ENCODE measurements around the gene NR1I2.

NR1I2 gene

DNA sequence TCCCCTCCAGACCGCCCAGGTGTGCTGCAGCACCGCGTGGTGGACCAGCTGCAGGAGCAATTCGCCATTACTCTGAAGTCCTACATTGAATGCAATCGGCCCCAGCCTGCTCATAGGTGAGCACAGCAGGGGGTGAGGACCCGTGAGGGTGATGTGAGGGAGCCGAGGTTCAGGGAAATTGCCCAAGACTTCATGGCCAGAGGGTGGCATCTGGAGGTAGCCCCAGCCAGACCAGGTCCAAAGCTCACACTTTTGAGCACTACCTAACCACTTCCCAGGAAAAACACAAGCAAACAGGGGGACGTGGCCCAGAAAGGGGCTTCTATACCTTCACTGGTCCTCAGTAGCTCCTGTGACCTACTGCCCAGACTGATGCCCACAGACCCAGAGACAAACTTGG lies 33.8 kb downstream of the NR1I2 start:
- DNase-seq (ENCODE audit: low read depth): no peak

DNA sequence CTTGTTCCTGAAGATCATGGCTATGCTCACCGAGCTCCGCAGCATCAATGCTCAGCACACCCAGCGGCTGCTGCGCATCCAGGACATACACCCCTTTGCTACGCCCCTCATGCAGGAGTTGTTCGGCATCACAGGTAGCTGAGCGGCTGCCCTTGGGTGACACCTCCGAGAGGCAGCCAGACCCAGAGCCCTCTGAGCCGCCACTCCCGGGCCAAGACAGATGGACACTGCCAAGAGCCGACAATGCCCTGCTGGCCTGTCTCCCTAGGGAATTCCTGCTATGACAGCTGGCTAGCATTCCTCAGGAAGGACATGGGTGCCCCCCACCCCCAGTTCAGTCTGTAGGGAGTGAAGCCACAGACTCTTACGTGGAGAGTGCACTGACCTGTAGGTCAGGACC lies 35.2 kb downstream of the NR1I2 start:
- no peak overlapping the region for H3K4me3 ChIP-seq (ENCODE audit: low read depth, low read length)
- DNase-seq (ENCODE audit: low read depth): no peak

More for the DNA sequence above, 33.8 kb downstream of the NR1I2 start:
- no peak overlapping the region for H3K4me3 ChIP-seq (ENCODE audit: low read depth, low read length)

DNA sequence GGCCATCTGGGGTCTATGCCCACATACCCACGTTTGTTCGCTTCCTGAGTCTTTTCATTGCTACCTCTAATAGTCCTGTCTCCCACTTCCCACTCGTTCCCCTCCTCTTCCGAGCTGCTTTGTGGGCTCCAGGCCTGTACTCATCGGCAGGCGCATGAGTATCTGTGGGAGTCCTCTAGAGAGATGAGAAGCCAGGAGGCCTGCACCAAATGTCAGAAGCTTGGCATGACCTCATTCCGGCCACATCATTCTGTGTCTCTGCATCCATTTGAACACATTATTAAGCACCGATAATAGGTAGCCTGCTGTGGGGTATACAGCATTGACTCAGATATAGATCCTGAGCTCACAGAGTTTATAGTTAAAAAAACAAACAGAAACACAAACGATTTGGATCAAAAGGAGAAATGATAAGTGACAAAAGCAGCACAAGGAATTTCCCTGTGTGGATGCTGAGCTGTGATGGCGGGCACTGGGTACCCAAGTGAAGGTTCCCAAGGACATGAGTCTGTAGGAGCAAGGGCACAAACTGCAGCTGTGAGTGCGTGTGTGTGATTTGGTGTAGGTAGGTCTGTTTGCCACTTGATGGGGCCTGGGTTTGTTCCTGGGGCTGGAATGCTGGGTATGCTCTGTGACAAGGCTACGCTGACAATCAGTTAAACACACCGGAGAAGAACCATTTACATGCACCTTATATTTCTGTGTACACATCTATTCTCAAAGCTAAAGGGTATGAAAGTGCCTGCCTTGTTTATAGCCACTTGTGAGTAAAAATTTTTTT lies 35.9 kb downstream of the NR1I2 start:
- no peak for DNase-seq (ENCODE audit: low read depth)
- no peak overlapping the region for H3K4me3 ChIP-seq (ENCODE audit: low read depth, low read length)

DNA sequence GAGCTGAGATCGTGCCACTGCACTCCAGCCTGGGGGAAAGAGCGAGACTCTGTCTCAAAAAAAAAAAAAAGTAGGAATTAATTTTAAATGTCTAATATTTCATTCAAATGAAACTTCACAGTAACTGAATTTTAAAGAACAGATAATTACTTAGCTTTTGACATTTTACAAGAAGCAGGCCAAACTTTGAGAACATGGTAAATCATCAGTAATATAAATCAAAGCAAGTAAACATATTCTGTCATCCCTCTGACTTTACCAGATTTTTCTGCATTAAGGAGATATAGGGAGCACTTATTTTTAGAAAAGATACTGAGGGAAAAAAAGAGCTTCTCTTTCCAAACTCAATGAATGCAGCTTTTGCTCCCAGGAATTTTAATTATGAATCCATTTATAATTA lies 37.0 kb downstream of the NR1I2 start:
- DNase-seq (ENCODE audit: low read depth): no peak
- no peak overlapping the region for H3K4me3 ChIP-seq (ENCODE audit: low read depth, low read length)

DNA sequence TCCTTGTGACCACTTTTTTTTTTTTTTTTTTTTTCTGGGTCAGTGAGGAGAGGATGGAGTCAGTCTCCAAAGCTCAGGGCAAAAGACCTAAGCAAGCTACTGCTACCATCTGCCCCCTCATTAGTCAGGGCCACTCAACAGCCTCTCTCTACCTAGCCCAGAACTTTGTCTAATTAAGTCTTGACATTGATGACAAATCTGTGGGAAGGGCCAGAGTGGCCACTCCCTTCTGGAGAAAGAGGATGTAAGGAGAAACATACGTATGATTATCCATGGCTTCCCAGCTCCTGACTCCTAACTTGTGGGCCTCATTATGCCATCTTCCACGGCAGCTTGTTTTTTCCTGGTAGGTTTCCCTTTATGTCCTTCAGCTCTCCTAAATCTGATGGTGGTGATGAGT lies 37.9 kb downstream of the NR1I2 start:
- no peak overlapping the region for H3K4me3 ChIP-seq (ENCODE audit: low read depth, low read length)
- DNase-seq (ENCODE audit: low read depth): no peak

DNA sequence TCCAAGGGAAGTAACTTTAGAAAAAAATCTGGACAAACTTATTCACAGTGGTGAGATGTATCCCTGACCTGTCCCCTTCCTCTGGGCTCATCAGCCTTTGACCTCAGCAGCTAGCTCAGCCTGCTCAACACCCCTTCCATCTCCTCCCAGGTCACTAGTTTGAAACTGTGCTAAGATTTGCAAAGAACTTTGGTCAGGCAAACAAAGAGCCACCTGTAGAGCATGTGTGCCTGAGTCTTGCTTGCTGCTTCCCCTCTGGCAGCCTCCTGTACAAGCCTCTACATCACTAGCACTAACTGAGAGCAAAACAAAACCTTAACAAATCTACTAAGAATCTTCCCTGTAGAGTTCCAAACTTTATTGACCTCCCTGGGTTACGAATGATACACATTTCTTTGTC lies 43.9 kb downstream of the NR1I2 start:
- no peak for DNase-seq (ENCODE audit: low read depth)
- no peak overlapping the region for H3K4me3 ChIP-seq (ENCODE audit: low read depth, low read length)

DNA sequence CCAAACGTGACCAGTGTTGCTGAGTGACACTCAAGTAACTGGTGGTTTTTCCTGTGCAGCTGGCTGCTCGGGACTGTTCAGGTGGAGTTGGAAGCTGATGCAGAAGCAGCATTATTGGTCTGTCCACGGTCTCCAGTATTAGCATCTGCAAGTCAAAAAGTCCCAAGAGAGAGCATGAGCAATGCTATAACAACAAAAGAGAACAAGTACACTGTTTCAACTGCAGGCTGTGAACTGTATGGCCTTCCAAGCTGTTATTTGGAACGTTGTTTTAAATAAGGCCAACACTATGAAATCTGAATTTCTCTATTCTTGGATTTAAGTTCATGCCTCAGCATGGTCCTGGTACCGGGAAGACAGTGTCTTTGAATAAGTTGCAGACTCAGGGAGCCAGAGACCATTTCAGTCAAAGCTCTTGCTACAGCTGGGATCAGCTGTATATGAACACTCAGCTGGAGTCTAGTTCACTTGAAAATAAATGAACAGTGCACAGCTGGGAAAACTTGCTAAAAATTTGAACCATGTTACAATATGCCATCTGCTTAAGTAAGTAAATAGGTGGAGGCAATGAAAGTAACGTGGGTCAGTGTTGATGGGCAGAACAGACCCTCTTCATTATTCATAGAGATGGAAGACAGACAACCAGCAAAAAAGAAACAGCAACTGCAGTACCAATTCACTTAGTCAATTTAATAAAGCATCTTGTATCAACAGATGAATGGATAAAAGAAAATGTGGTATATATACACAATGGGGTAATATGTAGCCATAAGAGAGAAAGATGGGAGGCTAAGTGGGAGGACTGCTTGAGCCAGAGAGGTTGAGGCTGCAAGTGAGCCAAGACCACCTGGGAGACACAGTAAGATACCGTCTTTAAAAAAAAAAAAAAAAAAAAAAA lies 45.1 kb downstream of the NR1I2 start:
- DNase-seq (ENCODE audit: low read depth): peak; percentile 41

DNA sequence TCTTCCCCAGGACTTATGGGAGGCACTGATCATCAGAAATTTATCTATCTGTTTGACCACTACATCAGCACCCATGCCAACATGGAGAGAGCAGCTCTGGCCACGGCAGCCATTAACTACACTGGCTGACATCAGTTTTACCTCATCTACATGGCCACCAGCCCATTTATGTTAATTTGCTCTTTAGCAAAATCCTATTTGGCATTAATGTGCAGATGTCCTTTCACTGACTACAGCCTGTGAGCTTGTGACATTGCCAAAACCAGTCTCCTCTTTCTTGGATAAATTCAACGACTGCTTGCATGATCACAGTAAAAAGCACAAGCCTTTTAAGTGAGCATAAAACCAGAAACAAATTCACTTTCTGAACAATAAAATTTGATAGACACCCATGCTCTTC lies 47.5 kb downstream of the NR1I2 start:
- H3K4me3 ChIP-seq (ENCODE audit: low read depth, low read length): no peak overlapping the region
- DNase-seq (ENCODE audit: low read depth): no peak

More for the DNA sequence above, 45.1 kb downstream of the NR1I2 start:
- H3K4me3 ChIP-seq (ENCODE audit: low read depth, low read length): no peak overlapping the region

DNA sequence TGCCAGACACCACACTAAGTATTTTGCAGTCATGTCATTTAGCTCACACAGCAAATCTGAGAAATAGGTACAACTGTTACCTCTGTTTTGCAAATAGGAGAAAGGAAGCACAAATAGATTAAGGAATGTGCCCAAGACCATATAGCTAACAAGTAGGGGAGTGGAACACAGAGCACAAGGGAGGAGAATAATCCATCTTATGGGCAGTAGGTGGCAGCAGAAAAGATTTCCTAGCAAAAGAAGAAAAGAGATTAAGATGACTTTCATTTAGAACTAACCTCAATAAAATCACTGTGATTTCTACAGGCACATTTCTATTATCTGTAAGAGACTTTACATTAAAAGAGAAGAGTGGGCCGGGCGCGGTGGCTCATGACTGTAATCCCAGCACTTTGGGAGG lies 49.1 kb downstream of the NR1I2 start:
- DNase-seq (ENCODE audit: low read depth): no peak
- H3K4me3 ChIP-seq (ENCODE audit: low read depth, low read length): no peak overlapping the region

DNA sequence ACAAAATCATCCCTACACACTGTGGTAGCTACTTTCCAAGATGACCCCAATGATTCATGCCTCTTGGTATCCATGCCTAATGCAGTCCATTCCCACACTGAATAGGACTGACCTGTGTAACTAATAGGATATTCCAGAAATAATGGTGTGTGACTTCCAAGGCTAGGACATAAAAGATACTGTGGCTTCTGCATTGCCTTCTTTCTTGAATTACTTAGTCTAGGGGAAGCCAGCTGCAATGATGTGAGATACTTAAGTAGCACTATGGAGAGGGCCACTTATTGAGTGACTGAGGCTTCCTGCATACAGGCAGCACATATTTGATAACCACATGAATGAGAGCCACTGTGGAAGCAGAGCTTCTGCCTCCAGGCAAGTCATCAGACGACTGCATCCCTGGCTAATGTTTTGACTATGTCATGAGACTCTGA lies 50.1 kb downstream of the NR1I2 start:
- H3K4me3 ChIP-seq (ENCODE audit: low read depth, low read length): no peak overlapping the region
- DNase-seq (ENCODE audit: low read depth): no peak

DNA sequence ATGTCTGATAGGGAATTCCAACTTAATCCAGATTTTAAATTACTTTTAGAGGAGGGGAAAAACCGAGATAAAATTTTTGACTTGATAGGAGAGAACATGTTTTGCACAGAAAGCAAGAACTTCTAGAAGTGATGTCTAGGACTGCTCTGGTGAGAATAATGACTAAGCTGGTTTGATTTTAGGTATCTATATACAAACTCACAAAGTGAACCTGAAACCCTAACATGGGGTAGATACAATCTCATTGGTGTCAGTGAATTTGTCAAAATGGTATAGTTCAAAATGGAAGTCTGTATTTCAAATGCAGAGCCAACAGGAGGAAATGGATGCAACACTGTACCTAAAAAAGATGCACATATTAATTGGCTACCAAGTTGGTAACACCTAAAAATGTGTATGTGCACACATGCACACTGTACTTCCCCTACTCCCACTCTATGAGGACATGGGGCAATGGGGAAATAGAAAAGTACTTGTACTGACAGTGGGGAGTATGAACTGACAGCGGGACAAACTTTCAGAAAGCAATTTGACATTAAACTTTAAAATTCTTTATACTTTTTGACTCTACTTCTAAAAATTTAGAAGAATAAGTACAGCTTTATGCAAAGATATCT lies 53.0 kb downstream of the NR1I2 start:
- H3K4me3 ChIP-seq (ENCODE audit: low read depth, low read length): no peak overlapping the region
- DNase-seq (ENCODE audit: low read depth): no peak

DNA sequence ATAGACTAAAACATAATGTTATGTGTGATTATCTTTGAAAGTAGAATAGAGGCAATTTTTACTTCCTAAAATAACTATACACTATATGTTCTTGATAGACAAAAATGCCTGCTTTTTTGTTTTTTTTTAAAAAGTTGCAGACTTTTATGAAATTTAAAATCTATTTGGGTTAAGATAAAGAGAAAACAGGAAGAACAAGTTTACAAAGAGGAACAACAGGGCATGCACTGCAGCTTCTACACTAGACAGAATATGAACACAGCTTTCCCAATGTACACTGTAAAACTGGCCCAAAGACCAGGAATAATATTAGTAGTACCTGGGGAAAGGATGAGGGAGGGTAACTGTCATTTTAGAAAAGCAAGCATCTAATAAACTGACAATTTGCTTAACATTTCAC lies 53.7 kb downstream of the NR1I2 start:
- no peak overlapping the region for H3K4me3 ChIP-seq (ENCODE audit: low read depth, low read length)
- DNase-seq (ENCODE audit: low read depth): no peak

DNA sequence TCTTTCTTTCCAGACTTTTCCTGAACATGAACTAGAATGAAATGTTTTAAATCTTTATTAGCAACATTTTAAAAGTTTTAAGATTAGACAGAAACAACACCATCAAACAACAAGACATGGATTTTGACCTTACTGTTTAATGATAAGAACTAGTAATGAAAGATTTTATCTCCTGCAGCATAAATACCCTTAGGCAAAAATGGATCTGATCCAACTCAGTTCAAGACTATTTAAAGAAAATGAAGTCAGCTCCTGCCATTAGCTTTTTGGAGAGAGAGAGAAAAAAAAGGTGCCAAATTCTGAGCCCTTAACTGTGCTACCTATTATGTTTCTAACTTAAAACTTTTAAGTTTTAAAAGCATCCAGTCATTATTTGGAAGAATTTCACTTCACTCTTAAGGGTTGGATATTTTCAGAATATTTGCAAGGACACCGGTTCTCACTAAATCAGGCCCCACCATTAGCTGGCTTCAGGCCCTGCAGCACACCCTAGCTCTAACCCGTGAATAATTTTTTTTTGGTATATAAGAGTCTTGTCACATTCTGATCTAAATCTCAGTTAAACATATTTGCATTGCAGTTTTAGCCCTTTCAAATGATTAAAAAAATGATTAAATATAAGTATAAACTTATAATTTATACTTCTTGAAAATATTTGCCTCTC lies 60.0 kb downstream of the NR1I2 start:
- no peak for DNase-seq (ENCODE audit: low read depth)
- H3K4me3 ChIP-seq (ENCODE audit: low read depth, low read length): no peak overlapping the region

DNA sequence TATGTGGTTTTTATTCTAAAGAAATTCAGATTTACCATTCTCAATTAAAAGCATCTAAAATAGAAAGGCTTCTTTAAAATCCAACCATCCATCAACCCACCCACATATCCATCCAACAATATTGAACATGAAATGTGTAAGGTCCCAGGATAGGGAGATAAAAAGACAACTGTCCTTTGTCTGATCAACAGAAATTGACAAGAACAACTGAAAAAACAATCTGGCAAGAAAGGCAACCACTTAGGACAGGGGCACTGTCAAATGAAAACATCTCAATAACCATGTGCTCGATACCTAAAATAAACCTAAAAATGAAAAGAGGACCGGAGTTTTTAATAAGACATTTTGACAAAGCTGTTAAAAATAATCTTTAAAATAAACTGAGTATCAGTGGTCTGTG lies 67.2 kb downstream of the NR1I2 start:
- H3K4me3 ChIP-seq (ENCODE audit: low read depth, low read length): no peak overlapping the region
- no peak for DNase-seq (ENCODE audit: low read depth)

DNA sequence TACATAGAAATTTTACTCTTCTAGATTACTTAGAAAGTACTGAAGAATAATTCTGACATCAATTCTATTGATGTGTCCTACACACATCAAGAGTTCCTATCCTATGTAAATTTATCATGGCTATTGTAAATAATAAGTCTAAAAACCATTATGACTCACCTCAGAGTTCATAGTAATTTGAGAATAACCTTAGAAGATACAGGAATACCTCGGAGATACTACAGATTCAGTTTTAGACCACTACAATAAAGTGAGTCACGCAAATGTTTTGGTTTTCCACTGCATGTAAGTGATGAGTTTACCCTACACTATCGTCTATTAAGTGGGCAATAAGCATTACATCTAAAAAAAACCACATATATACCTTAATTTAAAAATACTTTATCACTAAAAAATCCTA lies 74.8 kb downstream of the NR1I2 start:
- DNase-seq (ENCODE audit: low read depth): no peak
- H3K4me3 ChIP-seq (ENCODE audit: low read depth, low read length): no peak overlapping the region

DNA sequence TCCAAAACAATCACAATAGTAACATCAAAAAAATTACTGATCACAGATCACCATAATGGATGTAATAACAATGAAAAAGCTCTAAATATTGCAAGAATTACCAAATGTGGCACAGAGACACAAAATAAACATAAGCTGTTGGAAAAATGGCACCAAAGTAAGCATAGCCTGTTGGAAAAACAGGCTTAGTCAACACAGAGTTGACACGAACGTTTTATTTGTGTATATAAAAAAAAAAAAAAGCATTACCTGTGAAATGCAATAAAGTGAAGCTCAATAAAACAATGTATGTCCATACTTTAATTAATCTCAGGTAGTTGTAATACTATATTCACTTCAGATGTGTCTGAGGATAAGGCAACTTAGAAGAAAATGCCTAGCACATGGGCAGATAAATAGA lies 77.1 kb downstream of the NR1I2 start:
- DNase-seq (ENCODE audit: low read depth): no peak
- H3K4me3 ChIP-seq (ENCODE audit: low read depth, low read length): no peak overlapping the region

DNA sequence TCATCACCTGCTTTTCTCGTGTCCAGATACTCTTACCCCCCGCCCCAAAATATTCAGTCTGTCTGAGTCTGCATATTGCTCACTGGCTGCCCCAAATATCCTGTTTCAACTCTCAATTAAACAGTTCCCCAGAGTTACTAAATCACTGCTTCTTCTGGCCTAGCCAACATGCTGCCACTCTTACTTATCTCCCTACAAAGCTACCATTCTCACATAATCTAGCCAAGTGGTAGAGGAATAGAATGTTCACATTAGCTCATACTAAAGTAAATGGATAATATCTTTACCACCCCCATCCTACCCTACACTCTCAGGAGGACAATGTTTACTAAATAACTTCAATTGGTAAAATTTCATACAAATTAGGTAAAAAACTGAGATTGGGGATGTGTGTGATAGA lies 77.8 kb downstream of the NR1I2 start:
- DNase-seq (ENCODE audit: low read depth): no peak
- H3K4me3 ChIP-seq (ENCODE audit: low read depth, low read length): no peak overlapping the region

DNA sequence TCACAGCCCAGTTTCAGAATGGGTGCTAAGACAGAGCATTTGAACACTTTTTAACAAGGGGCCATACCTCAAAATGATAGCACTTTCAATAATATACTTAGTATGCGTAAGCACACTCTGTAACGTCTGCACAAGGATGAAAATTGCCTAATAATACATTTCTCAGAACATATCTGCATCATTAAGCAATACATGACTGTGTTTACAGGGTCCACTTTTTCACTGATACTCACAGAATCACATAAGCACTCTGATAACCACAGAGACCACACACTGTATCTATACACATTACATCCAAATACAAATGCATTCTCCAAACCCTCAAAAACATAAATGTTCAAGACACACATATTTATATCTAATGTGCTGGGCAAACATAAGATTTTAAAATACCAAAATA lies 79.8 kb downstream of the NR1I2 start:
- no peak for DNase-seq (ENCODE audit: low read depth)
- no peak overlapping the region for H3K4me3 ChIP-seq (ENCODE audit: low read depth, low read length)

DNA sequence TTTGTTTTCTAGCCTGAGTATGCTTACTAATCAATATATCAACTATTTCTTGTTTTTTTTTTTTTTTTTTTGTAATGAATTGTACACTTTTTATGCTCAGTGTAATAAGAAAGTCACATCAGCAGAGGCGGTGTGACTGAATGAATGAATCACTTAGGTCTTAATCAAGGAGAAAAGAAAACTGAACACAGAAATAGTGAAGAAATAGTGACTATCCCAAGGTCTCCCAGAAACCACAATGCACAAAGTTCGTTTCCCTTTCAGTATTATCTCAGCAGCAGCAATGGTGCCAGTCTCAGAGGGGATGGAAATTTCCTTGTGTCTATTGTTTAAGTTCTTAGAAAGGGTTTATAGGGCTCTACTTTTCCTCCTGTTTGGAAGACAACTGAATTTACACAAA lies 80.7 kb downstream of the NR1I2 start:
- no peak overlapping the region for H3K4me3 ChIP-seq (ENCODE audit: low read depth, low read length)
- DNase-seq (ENCODE audit: low read depth): no peak

DNA sequence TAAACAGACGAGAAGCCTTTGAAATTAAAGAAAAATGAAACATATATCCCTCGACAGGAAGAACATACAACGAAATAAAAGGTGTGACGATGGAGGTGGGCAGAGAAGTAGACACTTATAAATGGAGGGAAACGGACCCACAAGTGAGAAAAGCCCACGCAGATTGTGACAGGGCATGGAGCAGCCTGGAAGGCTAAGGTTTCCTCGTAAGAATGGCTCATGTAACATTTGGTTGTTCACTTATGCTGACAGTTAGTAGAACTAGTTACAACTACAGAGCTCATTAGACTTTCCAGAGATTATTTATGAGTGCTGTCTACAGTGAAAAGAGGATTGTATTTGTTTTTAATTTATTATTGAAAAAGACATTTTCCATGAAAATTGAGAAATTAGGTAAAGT lies 82.6 kb downstream of the NR1I2 start:
- no peak for DNase-seq (ENCODE audit: low read depth)
- no peak overlapping the region for H3K4me3 ChIP-seq (ENCODE audit: low read depth, low read length)

Measured in skeletal muscle cell (primary cell).